ENCODE data around the gene FKBP3.

GRCh38 chr14:45128963-45129629 is 5.2 kb downstream of the FKBP3 start:
- TF ChIP-seq EZH2 (IDR thresholded peaks at IDR 0.05; ENCODE audit: borderline replicate concordance, insufficient read depth, low read depth, low read length, poor library complexity, severe bottlenecking) (no peak), CTCF (IDR thresholded peaks at IDR 0.05) (no peak)
